ENCODE data around the gene PSMC3.

Gene PSMC3

DNA sequence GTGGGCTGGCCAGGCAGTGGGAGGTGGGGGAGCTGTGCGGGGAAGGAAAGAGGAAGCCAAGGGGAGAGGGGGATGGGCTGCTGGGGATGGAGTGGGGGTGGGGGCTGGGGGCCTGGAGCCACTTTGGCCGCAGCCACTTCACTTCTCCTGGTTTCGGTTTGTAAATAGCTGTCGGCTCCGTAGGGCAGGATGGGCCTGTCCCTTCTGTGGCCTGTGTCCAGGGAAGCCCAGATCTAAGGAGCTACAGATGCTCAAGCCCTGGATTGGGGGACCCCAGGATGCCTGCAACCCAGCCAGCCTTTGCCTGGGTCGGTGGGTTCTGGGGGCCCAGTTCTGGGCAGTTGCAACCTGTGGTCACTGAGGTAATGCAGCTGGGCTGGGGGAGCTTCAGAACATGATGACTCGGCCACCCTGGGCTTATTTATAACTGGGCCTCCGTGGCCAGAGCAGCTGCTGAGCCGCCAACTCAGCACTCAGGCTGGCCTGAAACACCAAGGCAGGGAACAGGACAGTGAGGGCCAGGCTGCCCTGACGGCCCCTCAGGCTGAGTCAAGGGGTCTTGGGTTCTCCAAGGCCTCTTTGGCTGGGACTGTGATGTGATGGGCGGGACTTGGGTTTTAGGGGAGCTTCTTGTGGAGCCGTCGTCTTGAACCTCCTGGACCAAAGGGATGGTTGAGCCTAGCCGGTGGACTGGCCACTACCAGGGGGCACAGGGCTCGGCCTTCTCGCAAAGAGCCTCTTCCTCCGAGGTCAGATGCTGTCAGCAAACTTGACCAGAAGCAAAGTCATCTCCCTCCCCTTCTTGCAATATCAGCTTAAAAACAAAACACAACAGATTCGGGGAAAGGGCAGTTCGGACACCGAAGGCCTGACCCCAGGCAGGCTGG lies 32.8 kb downstream of the PSMC3 start:
- FAIRE-seq = no peak

DNA sequence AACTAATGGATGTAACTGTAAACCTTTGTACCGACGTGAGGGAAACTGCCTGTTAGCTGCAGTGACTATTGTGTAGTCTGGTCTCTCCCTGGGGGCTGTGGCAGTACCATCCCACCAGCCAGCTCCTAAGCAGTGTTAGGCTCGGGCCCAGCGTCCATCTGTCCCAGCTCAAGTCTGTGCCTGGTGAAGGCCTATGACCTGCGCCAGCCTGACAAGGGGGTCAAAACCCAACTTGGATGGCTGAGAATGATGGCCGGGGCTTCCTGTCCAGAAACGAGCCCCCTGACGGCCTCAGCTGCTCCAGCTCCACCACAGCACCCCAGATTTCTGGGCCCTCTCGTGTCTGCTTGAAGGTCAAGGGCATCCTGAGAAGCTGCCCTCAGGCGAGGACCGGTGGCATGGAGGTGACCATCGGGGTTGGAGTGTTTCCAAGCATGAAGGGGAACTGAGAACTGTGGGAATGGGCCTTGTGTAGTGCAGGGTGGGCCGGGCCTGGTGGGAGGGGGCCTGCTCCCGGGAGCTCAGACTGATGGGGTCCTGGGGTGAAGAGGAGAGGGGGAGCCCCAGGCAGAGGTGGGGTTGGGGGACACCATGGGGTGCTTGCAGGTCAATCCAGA lies 33.6 kb downstream of the PSMC3 start:
- FAIRE-seq = no peak

- FAIRE-seq = no peak
These were observed 34.4 kb downstream of the PSMC3 start for GRCh38 chr11:47391711-47392432.

DNA sequence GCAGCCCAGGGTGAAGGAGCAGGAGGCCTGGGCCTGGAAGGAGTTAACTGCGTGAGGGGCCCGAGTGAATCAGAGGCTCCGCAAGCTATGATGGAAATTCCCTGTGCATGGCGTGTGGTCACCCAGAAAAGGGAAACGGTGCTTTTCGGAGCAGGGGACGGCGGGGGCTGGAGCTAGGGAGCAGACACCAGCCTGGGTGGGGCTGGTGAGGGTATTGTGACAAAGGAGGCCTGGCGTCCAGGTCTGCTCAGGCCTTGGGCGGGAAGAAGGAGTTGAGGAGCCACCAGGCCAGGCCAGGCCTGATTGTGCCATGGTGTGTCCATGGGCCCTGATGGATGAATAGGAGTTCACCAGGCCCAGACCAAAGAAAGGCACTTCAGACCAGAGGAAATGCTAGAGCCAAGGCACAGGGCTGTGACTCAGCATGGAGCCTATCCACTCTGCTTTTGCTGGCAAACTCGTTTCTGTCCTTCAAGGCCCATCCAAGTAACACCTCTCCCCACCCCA lies 35.1 kb downstream of the PSMC3 start:
- no peak for FAIRE-seq

DNA sequence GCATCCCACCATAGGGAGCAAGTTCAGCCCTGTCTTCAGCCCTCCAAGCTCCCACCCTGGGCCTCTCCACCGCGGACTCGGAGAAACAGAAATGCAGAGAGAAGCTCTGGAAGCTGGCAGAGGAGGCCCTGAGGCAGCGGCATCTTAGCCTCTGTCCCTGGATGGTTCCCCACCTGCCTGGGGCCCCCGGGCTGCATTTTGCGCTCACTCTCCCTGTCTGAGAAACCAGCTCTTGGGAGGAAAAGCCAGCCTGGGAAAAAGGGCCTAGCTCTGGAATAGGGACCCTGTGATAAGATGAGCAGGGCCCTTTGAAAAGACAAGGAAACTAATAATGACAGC lies 35.8 kb downstream of the PSMC3 start:
- no peak for FAIRE-seq

GRCh38 chr11:47389577-47390421 lies 36.4 kb downstream of the PSMC3 start:
- FAIRE-seq = no peak

DNA sequence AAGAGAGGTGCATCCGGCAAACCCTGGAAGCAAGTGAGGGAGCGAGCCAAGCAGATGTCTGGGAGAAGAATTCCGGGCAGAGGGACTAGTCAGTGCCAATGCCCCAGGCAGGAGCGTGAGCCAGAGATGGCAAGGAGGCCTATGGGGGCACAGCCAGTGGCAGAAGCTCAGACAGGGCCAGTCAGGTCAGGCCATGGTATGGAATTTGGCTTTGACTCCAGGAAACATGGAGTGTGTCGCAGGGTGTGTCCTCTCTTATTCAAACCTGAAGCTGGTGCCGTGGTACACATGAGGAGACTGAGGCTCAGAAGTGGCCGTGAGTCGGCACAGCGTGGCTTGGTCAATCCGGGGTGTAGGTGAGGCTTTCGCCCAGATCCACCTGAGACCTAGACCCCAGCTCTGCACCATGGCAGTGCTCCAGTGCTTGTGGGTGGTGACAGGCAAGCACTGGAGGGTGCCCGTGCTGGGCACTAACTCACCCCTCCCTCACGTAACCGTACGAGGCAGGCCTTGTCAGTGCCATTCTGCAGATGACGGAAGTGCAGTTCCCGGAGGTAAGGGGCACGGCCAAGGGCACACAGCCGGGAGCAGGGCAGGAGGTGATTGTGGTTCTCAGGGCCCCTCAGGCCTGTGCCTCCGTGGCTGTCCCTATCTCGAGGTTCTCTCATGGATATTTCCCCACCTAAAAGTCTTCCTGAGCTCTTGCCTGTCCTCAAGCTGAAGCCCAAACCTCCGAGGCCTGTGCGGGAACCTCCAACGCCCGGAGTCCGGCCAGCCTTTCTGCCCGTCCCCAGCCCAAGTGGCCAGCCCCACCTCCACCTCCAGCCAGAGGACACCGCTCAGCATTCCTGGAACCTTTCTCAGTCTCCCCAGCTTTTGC lies 37.3 kb downstream of the PSMC3 start:
- FAIRE-seq = no peak

DNA sequence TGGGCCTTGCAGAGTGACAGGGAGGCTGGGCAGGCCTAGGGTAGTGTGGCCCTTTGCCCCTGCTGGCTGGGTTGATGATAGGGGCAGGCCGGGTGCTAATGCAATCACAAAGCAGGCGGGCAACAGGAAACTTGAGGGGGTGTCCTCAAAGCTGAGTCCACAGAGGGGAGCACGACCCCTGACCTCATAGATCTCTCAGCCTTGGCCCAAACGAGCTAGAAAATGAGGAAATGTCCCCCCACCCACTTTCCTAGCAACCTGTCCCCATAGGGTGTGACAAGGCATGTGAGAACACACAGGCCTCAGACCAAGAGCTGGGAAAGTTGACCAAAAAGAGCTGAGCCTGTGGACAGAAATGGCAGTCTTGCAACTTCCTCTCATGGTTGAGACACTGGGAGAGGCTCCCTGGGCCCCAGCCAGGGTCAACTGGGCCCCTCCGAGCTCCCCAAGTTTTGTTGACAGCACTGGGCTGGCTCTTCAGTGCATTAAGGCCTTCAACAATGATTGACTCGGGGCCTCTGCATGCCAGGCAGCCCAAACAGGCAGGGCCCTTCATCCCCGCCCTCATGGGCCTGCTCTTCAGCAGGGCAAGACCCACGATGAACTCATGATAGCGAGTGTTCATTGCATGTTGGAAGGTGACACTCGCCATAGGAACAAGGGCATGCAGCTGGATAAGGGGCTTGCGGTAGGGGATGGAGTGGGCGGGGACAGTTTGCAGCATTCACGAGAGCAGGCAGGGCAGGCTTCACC lies 38.1 kb downstream of the PSMC3 start:
- no peak for FAIRE-seq

DNA sequence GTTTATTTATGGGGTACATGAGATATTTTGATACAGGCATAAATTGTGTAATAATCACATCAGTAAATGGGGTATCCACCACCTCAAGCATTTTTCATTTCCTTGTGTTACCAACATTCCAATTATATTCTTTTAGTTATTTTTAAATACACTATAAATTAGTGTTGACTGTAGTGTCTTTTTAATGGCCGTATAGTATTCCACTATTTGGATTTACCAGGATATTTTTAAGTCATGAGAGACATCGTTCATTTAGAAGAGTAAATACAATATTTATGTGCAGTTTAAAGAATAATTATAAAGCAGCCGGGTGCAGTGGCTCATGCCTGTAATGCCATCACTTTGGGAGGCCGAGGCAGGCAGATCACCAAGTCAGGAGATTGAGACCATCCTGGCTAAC lies 41.7 kb downstream of the PSMC3 start:
- no peak for FAIRE-seq

GRCh38 chr11:47383071-47383470 lies 43.2 kb downstream of the PSMC3 start:
- no peak for FAIRE-seq

- FAIRE-seq = no peak
These were observed 46.2 kb downstream of the PSMC3 start for GRCh38 chr11:47380078-47380477.

DNA sequence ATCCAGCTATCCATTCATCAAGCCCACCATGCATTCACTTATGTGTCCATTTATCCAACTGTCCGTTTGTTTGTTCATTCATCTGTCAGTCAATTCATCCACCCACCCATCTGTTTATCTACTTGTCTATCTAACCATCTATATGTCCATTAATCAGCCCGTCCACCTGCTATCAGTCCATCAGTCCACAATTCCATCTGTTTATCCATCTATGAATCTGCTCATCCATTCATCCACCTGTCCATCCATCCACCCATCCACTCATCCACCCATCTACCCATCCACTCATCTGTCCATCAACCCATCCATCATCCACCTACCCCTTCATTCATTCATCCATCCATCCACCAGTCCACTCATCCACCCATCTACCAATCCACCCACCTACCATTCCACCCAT lies 46.9 kb downstream of the PSMC3 start:
- FAIRE-seq = no peak

GRCh38 chr11:47378836-47379170 lies 47.4 kb downstream of the PSMC3 start:
- FAIRE-seq = no peak

DNA sequence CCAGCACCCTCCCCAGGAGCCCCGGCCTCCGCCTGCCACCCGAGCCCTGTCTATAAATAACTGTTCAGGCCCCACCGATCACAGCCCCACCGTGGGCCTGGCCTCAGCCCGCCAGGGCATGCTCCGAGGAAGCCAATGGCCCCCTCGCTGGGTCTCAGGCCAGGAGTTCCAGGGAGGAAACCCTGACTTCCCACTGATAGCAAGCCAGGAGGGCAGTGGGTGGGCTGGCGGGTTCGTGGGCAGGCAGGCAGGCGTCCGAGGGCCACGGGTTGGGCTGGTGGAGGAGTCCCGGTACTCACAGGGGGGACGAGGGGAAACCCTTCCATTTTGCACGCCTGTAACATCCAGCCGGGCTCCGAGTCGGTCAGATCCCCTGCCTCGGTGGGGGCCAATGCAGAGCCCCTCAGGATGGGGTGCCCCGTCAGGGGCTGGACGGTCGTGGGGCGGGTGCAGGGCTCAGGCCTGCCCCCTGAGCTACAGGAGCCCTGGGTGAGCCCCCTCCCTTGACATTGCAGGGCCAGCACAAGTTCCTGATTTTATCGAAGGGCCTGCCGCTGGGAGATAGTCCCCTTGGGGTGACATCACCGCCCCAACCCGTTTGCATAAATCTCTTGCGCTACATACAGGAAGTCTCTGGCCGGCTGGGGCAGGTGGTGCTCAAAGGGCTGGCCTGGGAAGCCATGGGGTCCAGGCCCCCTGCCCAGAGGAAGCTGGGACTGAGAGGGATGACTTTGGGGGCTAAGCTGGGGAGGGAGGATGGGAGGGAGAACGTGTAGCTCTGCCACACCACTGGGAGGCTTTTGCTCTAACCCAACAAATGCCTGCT lies 48.0 kb downstream of the PSMC3 start, which contains the start of gene SPI1:
Gene SPI1 (minus strand): TSS at position 538 of the 826 bp plus-strand sequence. CDS start 194 bp downstream, at position 344.
- no peak for FAIRE-seq

GRCh38 chr11:47377571-47378009 lies 48.6 kb downstream of the PSMC3 start:
- FAIRE-seq = no peak

GRCh38 chr11:47376525-47377371 lies 49.5 kb downstream of the PSMC3 start:
- no peak for FAIRE-seq

- no peak for FAIRE-seq
These were observed 50.1 kb downstream of the PSMC3 start for GRCh38 chr11:47376107-47376524.

- FAIRE-seq = no peak
These were observed 50.6 kb downstream of the PSMC3 start for GRCh38 chr11:47375546-47376085.

DNA sequence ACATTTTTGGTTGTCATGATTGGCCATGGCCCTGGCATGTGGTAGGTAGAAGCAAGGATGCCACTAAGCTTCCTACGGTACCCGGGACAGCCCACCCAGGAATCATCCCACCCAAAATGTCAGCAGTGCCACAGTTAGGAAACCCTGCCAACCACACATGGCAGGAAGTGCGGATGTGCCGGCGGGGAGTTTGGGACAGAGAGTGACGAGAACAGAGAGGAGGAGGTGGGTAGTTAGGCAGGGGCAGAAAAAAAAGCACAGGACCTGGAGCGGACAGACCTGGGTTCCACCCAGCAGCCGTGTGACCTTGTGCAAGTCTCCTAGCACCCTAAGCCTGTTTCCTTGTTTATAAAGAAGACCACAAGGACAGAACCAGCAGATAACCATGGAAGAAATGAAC lies 51.2 kb downstream of the PSMC3 start:
- no peak for FAIRE-seq
